Measurements from ENCODE around the gene GNG12. TPM values are rescaled to one million over a fixed set of nuclear protein-coding genes. Genes with fewer than 3 reads are reported as not detected.
A peak's percentile ranks its signal among the peaks of the same experiment; 100 is the strongest.

GNG12 gene
- total RNA-seq, 2 donors from 2014 or later = 49.4 to 61.5 TPM

DNA sequence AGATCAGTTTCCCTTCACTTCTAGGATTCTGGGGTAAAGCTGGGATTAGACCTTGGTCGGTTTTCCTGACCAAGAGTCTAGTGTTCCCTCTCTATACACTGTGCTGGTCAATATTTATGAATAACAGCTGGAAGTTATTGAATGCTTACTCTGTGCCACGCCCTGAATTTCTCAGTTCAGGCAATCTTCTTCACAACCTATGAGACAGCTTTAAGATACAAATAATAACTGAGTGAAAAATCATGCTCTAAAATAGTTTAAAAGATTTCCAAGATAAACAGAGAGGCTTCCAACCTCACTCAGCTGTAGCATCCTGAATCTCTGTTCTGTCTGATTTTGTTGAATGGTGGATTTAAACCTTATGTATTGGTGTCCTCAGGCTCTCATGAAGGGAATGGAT lies 72.2 kb downstream of the GNG12 start:
- Histone ChIP-seq H3K27me3 (replicated peaks; ENCODE audit: insufficient read depth) (no peaks in the 10 kb centered on the region), H3K27ac (peak overlapping the region; percentile 7 to 60), H3K4me3 (no peak overlapping the region), H3K36me3 (no peaks in the 10 kb centered on the region), H3K9me3 (no peaks in the 10 kb centered on the region), H3K4me1 (replicated peaks) (peaks cover 6% of the 10 kb centered on the region)
- intact Hi-C loops (cut with DNase I) = loop anchor here (2.0 kb wide), 1 partner anchor 228 kb away; no protein-coding TSS in a partner anchor
- 60% methylated on average over 2 of the region's 2 CpGs for WGBS
- TF ChIP-seq, protein P1, sequence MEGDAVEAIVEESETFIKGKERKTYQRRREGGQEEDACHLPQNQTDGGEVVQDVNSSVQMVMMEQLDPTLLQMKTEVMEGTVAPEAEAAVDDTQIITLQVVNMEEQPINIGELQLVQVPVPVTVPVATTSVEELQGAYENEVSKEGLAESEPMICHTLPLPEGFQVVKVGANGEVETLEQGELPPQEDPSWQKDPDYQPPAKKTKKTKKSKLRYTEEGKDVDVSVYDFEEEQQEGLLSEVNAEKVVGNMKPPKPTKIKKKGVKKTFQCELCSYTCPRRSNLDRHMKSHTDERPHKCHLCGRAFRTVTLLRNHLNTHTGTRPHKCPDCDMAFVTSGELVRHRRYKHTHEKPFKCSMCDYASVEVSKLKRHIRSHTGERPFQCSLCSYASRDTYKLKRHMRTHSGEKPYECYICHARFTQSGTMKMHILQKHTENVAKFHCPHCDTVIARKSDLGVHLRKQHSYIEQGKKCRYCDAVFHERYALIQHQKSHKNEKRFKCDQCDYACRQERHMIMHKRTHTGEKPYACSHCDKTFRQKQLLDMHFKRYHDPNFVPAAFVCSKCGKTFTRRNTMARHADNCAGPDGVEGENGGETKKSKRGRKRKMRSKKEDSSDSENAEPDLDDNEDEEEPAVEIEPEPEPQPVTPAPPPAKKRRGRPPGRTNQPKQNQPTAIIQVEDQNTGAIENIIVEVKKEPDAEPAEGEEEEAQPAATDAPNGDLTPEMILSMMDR (IDR thresholded peaks at IDR 0.05) = no peak
- TF ChIP-seq POLR2A (IDR thresholded peaks at IDR 0.05) = no peak
- TF ChIP-seq POLR2AphosphoS5 (IDR thresholded peaks at IDR 0.05) = no peak
- no peak for DNase-seq (ENCODE audit: low spot score)

DNA sequence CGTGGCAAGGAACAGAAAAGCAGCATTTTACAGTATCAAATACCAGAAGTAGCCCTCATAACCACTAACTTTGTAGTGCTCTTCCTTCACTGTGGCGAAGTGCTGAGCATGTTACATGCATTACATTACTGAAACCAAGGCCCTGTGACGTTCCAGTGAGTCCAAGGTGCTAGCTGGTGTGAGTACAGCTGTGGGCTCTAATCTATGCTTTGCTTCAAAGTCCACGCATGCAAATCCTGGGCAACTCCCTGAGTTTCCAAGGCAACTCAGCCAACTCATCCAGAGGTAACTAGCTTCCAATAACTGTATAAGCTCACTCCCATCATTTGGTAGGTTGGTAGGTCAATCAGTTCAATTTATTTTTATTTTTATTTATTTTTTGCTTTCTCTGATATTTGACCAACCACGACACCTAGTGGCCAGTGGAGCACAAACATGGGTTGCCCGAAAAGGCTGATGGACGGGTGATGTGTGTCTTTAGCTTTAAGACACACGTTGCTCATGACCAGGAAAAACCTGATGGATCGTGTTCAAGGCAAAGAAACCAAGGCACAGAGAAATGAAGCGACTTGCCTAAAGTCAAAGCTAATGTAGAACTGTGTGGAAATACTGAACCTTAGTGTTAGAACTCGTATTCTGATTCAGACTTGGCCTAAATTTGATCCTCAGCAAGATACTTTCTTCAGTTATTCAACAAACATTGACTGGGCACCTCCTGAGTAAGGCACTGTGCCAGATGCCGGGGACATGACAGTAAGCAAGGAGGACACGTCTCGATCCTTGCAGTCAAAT lies 73.0 kb downstream of the GNG12 start:
- no peak overlapping the region for H3K4me3 ChIP-seq
- WGBS = 23% methylated on average over 14 of the region's 14 CpGs
- intact Hi-C loops (cut with DNase I) = loop anchor here (2.0 kb wide), 1 partner anchor 227 kb away; no protein-coding TSS in a partner anchor
- peak overlapping the region; percentile 7 to 60 for H3K27ac ChIP-seq
- no peaks in the 10 kb centered on the region for H3K9me3 ChIP-seq
- peak; percentile 73 for DNase-seq (ENCODE audit: low spot score)
- no peaks in the 10 kb centered on the region for H3K27me3 ChIP-seq (replicated peaks; ENCODE audit: insufficient read depth)
- TF ChIP-seq, protein P1 (IDR thresholded peaks at IDR 0.05) = peak; percentile 80 to 95 (median 88)
- TF ChIP-seq POLR2A (IDR thresholded peaks at IDR 0.05) (no peak), POLR2AphosphoS5 (IDR thresholded peaks at IDR 0.05) (peak; percentile 62)
- H3K36me3 ChIP-seq = no peaks in the 10 kb centered on the region
- H3K4me1 ChIP-seq (replicated peaks) = peaks cover 6% of the 10 kb centered on the region

DNA sequence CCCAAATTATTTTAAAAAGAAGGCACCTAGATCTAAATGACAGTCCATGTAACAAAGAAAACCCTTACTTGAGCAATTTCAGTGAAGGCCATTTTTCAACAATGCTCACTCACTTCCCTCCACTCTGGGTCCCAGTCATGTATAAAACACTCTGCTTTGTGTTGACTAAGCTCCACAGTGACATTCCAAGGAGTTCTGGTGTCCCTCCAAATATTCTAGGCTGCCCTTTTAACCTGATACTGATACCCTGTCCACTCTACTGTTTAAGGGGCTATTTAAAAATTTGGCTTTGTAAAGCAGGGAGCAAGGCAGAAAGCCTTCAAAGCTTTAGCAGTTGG lies 73.6 kb downstream of the GNG12 start:
- H3K9me3 ChIP-seq = no peaks in the 10 kb centered on the region
- peak overlapping the region; percentile 7 to 60 for H3K27ac ChIP-seq
- DNase-seq (ENCODE audit: low spot score) = no peak
- H3K36me3 ChIP-seq = no peaks in the 10 kb centered on the region
- intact Hi-C loops (cut with DNase I) = loop anchor here (2.0 to 10.0 kb wide), 2 partner anchors 227 to 325 kb away; partner anchors contain the start of gene SERBP1
- no peak overlapping the region for H3K4me3 ChIP-seq
- H3K27me3 ChIP-seq (replicated peaks; ENCODE audit: insufficient read depth) = no peaks in the 10 kb centered on the region
- H3K4me1 ChIP-seq (replicated peaks) = peaks cover 6% of the 10 kb centered on the region
- TF ChIP-seq, protein P1 (IDR thresholded peaks at IDR 0.05) = no peak
- TF ChIP-seq POLR2AphosphoS5 (IDR thresholded peaks at IDR 0.05) (no peak), POLR2A (IDR thresholded peaks at IDR 0.05) (no peak)

DNA sequence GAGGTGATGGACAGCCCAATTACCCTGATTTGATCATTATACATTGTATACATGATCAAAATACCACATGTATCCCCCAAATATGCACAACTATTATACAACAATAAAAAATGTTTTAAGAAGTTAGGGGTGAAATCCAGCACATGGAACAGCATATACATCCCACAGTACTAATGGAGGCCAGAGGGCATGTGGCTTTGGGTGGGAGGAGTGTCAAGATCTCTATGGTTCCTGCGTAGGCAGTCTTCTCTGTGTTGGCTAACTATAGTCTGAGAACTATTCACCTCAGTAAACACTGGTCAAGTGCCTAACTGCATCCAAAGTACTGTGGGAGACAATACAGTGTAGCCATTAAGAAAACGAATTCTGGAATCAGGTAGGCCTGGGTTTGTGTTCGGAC lies 74.2 kb downstream of the GNG12 start:
- no peak for DNase-seq (ENCODE audit: low spot score)
- Histone ChIP-seq H3K9me3 (no peaks in the 10 kb centered on the region), H3K27ac (no peak overlapping the region), H3K4me3 (no peak overlapping the region), H3K4me1 (replicated peaks) (peaks cover 6% of the 10 kb centered on the region), H3K27me3 (replicated peaks; ENCODE audit: insufficient read depth) (no peaks in the 10 kb centered on the region), H3K36me3 (no peaks in the 10 kb centered on the region)
- intact Hi-C loops (cut with DNase I) = loop anchor here (10.0 kb wide), 1 partner anchor 324 kb away; the partner anchor contains the start of gene SERBP1
- WGBS = 85% methylated on average over 3 of the region's 3 CpGs
- TF ChIP-seq POLR2AphosphoS5 (IDR thresholded peaks at IDR 0.05) (no peak), POLR2A (IDR thresholded peaks at IDR 0.05) (no peak)
- TF ChIP-seq, protein P1 (IDR thresholded peaks at IDR 0.05) = no peak

DNA sequence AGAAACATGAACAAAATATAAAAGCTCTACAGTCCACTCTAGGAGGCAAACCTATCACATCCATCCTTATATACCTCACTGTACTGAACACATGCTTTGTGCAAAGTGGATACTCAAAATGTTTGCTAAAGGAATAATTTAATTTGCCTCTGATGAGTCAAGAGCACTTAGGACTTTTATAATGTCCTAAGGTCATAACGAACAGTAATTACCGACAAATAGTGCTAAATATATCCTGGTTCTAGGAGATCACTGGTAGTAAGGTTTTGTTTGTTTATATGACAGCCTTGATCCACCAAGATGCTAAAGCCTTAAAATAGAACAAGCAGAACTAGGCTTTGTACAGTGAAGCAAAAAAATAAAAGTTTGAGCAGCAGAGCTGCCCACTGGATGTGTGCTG lies 77.6 kb downstream of the GNG12 start:
- Histone ChIP-seq H3K4me3 (no peak overlapping the region), H3K4me1 (replicated peaks) (peaks cover 6% of the 10 kb centered on the region), H3K27ac (no peak overlapping the region), H3K9me3 (no peaks in the 10 kb centered on the region), H3K36me3 (no peaks in the 10 kb centered on the region), H3K27me3 (replicated peaks; ENCODE audit: insufficient read depth) (no peaks in the 10 kb centered on the region)
- WGBS = 49% methylated on average over 2 of the region's 2 CpGs
- TF ChIP-seq POLR2AphosphoS5 (IDR thresholded peaks at IDR 0.05) (peak; percentile 24), POLR2A (IDR thresholded peaks at IDR 0.05) (no peak)
- DNase-seq (ENCODE audit: low spot score) = no peak
- intact Hi-C loops (cut with DNase I) = loop anchor here (10.0 kb wide), 1 partner anchor 321 kb away; the partner anchor contains the start of gene SERBP1

All from prostate gland (tissue), 2 donors.